Measurements from ENCODE around the gene CHRNG.

Gene CHRNG

GRCh38 chr2:232574674-232575403 lies 35.3 kb downstream of the CHRNG start:
- no peak for DNase-seq (ENCODE audit: low read depth in 2 of 2, low spot score in 1 of 2)

- no peak for DNase-seq (ENCODE audit: low read depth in 2 of 2, low spot score in 1 of 2)
These were observed 35.9 kb downstream of the CHRNG start for GRCh38 chr2:232575404-232575746.

DNA sequence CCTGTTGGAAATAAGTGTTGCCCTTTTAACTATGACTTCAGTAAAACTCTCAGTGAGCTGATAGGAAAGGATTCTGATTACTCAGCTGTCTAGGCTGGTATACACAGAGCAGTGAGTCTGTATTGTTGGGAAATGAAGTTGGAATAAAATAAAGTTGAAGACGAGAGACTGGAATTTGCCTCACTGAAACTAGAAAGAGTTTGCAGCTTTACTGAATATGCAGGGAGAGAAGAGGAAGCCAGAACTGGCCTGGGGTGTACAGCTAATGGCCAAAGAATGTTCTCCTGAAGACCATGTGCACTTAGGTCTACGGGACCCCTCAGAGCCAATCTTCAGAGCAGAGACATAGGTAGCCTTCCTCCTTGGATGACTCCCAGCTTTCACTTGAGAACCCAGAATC lies 37.5 kb downstream of the CHRNG start:
- DNase-seq (ENCODE audit: low read depth in 2 of 2, low spot score in 1 of 2), result no peak

- no peak for DNase-seq (ENCODE audit: low read depth in 2 of 2, low spot score in 1 of 2)
These were observed 38.3 kb downstream of the CHRNG start for GRCh38 chr2:232577841-232578240.

DNA sequence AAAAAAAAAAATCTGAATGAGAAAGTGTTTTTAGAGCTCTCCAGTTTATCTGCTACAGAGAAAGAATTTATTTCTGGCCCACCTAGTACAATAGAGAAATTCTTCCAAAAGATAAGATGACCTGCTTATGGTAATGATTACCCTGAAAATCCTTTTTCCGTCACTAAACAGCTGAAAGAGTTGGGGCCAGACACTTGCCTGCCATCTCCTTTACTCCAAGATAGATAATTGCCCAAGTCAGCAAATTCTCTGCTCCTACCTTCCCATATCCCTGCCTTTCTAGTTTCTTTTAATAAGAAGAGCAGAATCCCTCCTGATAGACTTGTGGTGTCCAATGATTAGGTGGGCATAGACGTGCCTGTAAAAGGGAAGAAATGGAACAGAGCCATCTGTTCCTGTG lies 39.1 kb downstream of the CHRNG start:
- DNase-seq (ENCODE audit: low read depth in 2 of 2, low spot score in 1 of 2), result no peak

- DNase-seq (ENCODE audit: low read depth in 2 of 2, low spot score in 1 of 2), result no peak
These were observed 41.1 kb downstream of the CHRNG start for GRCh38 chr2:232580648-232580981.

- no peak for DNase-seq (ENCODE audit: low read depth in 2 of 2, low spot score in 1 of 2)
These were observed 42.2 kb downstream of the CHRNG start for GRCh38 chr2:232581725-232582124.

DNA sequence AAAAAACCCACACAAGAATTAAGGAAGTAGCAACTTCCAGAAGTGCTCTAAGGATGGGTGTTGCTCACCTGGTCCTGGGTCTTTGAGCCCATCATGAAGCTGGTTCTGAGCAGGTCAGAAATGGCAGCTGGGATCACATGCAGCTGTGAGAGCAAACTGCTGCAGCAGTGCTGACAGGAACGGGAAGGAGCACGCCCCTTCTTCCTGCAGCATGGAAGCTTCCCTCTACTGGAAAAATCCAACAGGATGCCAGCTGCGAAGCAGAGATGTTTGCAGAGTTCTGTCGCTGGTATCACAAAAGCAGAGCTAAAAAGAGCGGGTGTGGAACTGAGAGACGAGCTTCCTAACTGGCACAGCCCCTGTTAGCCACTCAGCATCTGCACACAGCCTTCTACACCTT lies 44.7 kb downstream of the CHRNG start:
- no peak for DNase-seq (ENCODE audit: low read depth in 2 of 2, low spot score in 1 of 2)

DNA sequence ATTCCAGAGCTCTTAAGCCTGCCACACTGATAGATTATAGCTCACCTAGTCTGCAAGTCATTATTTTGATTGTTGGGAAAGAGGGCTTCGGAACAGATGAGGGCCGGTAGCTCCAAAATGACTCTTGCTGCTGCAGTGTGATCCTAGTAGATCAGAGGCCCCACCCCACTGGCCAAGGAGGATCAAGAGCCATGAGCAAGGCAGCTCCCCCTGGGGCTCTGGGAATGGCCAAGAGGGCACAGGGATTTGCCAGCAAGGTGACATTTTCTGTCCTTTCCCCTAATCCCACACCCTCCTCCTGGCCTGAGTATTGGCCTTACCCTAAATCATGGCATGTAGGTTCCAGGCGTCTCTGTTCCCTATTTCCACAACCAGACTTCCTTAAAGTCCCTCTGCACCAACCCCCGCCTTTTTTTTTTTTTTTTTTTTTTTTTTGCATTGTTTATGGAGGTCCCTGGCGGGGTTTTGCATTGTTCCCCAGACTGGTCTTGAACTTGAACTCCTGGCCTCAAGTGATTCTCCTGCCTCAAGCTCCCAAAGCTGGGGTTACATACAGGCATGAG lies 47.5 kb downstream of the CHRNG start:
- no peak for DNase-seq (ENCODE audit: low read depth in 2 of 2, low spot score in 1 of 2)

DNA sequence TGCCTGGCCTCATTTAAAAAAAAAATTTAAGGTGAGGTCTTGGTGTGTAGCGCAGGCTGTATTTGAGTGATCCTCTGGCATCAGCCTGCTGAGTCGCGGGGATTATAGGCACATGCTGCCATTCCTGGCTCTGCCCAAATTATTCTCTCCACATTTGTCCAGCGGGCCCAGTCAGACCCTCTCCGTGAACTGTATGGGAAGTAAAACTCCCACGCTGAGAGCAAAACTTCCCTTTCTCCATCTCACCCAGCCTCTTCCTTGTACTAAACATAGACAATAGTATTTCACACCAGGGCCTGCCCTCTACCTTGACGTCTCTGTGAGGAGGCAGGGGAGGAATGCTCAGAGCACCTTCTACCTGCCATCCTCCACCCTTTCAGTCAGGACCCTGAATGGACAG lies 48.0 kb downstream of the CHRNG start:
- no peak for DNase-seq (ENCODE audit: low read depth in 2 of 2, low spot score in 1 of 2)

DNA sequence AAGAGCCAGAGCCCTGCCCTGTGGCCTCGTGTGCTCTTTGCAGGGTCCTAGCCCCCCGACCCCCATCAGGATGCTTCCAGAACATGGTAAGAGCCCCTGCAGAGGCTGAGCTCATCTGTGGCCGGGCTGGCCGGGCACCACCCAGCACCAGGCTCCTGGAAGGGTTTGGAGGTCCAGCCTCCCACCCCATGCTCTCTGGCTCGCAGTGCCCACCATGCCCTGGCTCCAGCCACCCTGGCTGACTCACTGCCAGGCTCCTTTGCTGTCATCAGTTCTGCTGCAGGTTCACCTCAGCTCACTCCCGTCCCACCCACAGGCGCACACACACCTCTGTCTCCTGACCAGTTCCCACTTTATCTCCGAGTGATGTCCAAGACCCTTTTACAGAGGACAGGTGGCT lies 48.5 kb downstream of the CHRNG start:
- no peak for DNase-seq (ENCODE audit: low read depth in 2 of 2, low spot score in 1 of 2)

DNA sequence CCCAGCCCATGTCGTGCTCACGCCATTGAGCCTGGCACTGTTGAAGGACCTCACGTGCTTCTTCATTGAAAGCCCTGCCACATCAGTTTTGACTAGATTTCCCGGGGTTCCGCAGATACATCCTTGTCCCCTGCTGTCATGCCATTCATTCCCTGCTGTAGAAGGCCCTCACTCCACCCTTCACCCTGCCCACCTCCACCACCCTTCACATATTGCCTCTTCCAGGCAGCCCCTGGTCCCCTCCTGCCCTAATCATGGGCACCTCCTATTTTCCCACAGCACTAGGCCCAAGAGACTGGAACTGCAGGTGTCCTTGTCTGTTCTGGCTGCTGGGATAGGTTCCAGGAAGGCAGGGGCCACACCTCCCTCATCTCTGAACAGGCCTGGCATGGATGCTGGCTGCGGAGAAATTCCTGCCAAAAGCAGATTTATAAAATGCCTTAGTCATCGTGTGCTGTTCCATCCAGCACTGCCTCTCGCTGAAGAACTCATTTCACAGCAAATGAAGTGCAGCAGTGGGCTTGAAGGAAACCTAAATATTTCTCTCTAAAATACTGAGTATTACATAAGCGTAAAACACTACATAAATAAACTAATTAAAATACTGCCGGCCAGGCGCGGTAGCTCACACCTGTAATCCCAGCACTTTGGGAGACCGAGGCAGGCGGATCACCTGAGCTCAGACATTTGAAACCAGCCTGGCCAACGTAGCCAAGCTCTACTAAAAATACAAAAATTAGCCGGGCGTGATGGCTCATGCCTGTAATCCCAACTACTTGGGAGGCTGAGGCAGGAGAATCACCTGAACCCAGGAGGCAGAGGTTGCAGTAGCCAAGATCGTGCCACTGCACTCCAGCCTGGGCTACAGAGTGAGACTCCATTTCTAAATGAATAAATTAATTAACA lies 49.4 kb downstream of the CHRNG start:
- no peak for DNase-seq (ENCODE audit: low read depth in 2 of 2, low spot score in 1 of 2)

DNA sequence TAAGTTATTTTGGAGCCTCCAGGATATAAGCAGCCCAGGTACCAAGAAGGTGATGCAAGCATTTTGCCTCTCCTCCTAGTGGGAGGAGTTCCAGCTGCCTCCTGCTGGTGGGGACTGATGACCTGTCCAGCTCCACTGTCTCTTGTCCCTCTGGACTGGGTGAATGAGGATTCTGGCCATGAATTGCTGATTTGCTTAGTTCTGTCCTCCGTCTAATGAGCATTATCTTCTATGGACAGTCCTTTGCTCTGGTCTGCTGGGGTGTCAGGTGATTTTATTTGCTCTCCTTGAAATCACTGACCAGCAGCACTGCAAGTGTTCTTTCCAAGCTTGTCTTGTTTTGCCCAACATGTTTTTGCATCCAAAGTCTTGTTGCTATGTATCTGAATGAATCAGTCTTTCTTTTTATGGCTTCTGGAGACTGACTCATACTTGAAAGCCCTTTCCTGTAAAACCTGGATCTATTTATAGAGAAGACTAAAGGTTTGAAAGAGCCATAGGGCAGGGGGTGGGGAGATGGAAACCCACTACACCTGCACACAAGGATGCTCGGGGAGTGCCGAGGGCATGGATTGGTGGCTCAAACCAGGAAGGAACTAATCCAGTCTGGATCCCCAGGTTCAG lies 53.4 kb downstream of the CHRNG start:
- no peak for DNase-seq (ENCODE audit: low read depth in 2 of 2, low spot score in 1 of 2)

- DNase-seq (ENCODE audit: low read depth in 2 of 2, low spot score in 1 of 2), result no peak
These were observed 54.5 kb downstream of the CHRNG start for GRCh38 chr2:232593982-232594381.
